WTC11 (cell line): ENCODE results near the gene TNS3.

Experiments used
- CBFB ChIP-seq: sonication (generic); formaldehyde crosslinking; IDR thresholded peaks from 2 replicates; pipeline ENCODE4 v1.8.1; 2022; ENCODE audit warnings: mild to moderate bottlenecking, low read depth, missing genetic modification reagents
- ESRRA ChIP-seq: sonication (generic); formaldehyde crosslinking; IDR thresholded peaks from 2 replicates; pipeline ENCODE4 v1.8.1; 2022; ENCODE audit warnings: mild to moderate bottlenecking, missing genetic modification reagents, borderline replicate concordance
- FOXJ3 ChIP-seq: sonication (generic); formaldehyde crosslinking; IDR thresholded peaks from 2 replicates; pipeline ENCODE4 v1.9.0; 2021; ENCODE audit warnings: missing genetic modification reagents, mild to moderate bottlenecking, borderline replicate concordance
- JUN ChIP-seq: sonication (generic); formaldehyde crosslinking; IDR thresholded peaks from 2 replicates; pipeline ENCODE4 v1.8.0; 2023; ENCODE audit warnings: mild to moderate bottlenecking, missing genetic modification reagents
- SMAD3 ChIP-seq: sonication (generic); formaldehyde crosslinking; IDR thresholded peaks from 2 replicates; pipeline ENCODE4 v1.8.0; 2022; ENCODE audit warnings: missing genetic modification reagents, mild to moderate bottlenecking, borderline replicate concordance
- TEAD4 ChIP-seq: sonication (generic); formaldehyde crosslinking; IDR thresholded peaks from 2 replicates; pipeline ENCODE4 v1.8.0; 2022; ENCODE audit warnings: mild to moderate bottlenecking, missing genetic modification reagents
- ZNF416 ChIP-seq: fragments of 250-450 bp; sonication (Bioruptor Pico); IDR thresholded peaks from 2 replicates; pipeline ENCODE4 v1.9.0; 2021; ENCODE audit warnings: mild to moderate bottlenecking, inconsistent platforms
- TF ChIP-seq, protein P1 (sequence below): fragments of 200-600 bp; IDR thresholded peaks from 2 replicates; pipeline ENCODE4 v1.8.0; 2022; ENCODE audit warnings: antibody characterized with exemption
- TF ChIP-seq, protein P2 (sequence below): sonication (generic); formaldehyde crosslinking; IDR thresholded peaks from 2 replicates; pipeline ENCODE4 v1.8.1; 2022; ENCODE audit warnings: mild to moderate bottlenecking, moderate library complexity, missing genetic modification reagents
- TF ChIP-seq, protein P3 (sequence below): sonication (generic); formaldehyde crosslinking; IDR thresholded peaks from 2 replicates; pipeline ENCODE4 v1.8.1; 2023; ENCODE audit warnings: mild to moderate bottlenecking, moderate library complexity, missing genetic modification reagents
- TF ChIP-seq, protein P4 (sequence below): sonication (generic); formaldehyde crosslinking; IDR thresholded peaks from 2 replicates; pipeline ENCODE4 v1.8.0; 2022; ENCODE audit warnings: mild to moderate bottlenecking, missing genetic modification reagents

DNA sequence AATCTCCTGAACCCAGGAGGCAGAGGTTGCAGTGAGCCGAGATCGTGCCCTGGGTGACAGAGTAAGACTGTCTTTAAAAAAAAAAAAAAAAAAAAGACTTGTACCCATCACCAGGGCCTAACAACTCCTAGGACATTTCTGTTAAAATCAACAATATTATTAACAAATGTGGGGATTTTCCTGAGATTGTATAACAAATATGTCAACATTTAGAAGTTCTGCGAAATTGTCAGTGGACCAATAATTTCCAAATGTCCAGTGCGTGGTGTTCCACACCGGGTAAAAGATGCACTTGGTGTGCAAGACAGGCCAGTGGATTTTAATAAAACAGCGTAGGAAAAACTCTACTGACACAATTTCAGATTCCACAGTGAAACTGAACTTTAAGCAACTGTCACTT lies 71.1 kb downstream of the TNS3 start:
- TF ChIP-seq, protein P1, sequence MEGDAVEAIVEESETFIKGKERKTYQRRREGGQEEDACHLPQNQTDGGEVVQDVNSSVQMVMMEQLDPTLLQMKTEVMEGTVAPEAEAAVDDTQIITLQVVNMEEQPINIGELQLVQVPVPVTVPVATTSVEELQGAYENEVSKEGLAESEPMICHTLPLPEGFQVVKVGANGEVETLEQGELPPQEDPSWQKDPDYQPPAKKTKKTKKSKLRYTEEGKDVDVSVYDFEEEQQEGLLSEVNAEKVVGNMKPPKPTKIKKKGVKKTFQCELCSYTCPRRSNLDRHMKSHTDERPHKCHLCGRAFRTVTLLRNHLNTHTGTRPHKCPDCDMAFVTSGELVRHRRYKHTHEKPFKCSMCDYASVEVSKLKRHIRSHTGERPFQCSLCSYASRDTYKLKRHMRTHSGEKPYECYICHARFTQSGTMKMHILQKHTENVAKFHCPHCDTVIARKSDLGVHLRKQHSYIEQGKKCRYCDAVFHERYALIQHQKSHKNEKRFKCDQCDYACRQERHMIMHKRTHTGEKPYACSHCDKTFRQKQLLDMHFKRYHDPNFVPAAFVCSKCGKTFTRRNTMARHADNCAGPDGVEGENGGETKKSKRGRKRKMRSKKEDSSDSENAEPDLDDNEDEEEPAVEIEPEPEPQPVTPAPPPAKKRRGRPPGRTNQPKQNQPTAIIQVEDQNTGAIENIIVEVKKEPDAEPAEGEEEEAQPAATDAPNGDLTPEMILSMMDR, result no peak
- TF ChIP-seq JUN (CRISPR knock-in tag), result no peak
- no peak for TF ChIP-seq ESRRA (CRISPR knock-in tag)
- TF ChIP-seq, protein P2, sequence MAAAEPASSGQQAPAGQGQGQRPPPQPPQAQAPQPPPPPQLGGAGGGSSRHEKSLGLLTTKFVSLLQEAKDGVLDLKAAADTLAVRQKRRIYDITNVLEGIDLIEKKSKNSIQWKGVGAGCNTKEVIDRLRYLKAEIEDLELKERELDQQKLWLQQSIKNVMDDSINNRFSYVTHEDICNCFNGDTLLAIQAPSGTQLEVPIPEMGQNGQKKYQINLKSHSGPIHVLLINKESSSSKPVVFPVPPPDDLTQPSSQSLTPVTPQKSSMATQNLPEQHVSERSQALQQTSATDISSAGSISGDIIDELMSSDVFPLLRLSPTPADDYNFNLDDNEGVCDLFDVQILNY, result no peak
- TF ChIP-seq, protein P3, sequence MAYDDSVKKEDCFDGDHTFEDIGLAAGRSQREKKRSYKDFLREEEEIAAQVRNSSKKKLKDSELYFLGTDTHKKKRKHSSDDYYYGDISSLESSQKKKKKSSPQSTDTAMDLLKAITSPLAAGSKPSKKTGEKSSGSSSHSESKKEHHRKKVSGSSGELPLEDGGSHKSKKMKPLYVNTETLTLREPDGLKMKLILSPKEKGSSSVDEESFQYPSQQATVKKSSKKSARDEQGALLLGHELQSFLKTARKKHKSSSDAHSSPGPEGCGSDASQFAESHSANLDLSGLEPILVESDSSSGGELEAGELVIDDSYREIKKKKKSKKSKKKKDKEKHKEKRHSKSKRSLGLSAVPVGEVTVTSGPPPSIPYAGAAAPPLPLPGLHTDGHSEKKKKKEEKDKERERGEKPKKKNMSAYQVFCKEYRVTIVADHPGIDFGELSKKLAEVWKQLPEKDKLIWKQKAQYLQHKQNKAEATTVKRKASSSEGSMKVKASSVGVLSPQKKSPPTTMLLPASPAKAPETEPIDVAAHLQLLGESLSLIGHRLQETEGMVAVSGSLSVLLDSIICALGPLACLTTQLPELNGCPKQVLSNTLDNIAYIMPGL, result no peak
- TF ChIP-seq CBFB (CRISPR knock-in tag), result no peak
- TF ChIP-seq, protein P4, sequence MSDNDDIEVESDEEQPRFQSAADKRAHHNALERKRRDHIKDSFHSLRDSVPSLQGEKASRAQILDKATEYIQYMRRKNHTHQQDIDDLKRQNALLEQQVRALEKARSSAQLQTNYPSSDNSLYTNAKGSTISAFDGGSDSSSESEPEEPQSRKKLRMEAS, result no peak
- no peak for TF ChIP-seq ZNF416 (CRISPR knock-in tag)
- no peak for TF ChIP-seq SMAD3
- no peak for TF ChIP-seq FOXJ3 (CRISPR knock-in tag)
- no peak for TF ChIP-seq TEAD4 (CRISPR knock-in tag)
